ENCODE measurements around the gene NKAPL. TPM values are rescaled to one million over a fixed set of nuclear protein-coding genes. Genes with fewer than 3 reads are reported as not detected.

Gene NKAPL
- total and polyA plus RNA-seq, 10 of the 15 experiments (the other 5 are each of a cell fraction or from before 2014, with no cell fraction given): 0.10 to 0.48 (median 0.19) TPM; not detected in 1

DNA sequence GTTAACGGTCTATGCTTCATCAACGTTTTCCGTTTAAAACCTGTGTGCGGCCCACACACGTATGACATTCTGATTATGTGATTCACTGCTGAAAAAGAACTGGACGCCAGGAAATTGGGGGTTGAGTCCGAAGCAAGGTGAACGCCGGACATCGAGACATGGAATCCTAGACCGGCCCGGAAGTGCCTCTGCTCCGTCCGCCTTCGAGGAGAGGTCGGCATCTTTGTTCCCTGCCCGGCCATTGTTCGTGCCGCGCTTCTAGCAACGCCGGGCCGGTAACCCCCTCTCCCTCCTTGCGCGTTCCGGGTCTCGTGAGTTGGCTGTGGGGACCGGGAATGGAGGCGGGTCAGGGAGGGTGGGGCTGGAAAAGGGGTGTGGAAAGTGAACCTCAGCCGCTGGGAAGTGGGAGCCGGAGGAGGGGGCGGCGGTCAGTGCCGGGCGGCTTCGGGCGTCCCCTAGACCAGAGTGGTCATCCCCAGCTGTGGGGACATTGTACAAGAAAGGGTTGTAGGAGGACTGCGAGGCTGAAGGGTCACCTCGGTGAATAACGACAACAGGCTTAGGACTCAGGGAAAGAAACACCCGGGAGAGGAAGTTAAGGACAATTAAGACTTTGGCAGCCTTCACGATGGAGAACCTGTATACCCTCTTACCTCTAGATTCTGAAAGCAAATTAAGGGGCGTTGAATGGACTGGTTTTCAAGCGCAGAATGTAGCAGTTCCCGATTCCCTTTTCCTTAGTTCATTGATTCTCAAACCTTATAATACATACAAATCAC lies 33.9 kb upstream of the NKAPL start, which contains the start of gene ZSCAN9 (continued):
- no peak for TF ChIP-seq NFXL1 (IDR thresholded peaks at IDR 0.05; ENCODE audit: borderline replicate concordance)
- peak; percentile 41 for TF ChIP-seq FOXM1 (IDR thresholded peaks at IDR 0.05; ENCODE audit: low read depth, low read length)
- TF ChIP-seq POLR2A (IDR thresholded peaks at IDR 0.05; ENCODE audit: low read depth, low read length): peak; percentile 95
- peak; percentile 73 for TF ChIP-seq TARDBP (IDR thresholded peaks at IDR 0.05; ENCODE audit: borderline replicate concordance)
- no peak for TF ChIP-seq ZZZ3 (IDR thresholded peaks at IDR 0.05; ENCODE audit: control insufficient read depth, insufficient read length, low read depth)
- TF ChIP-seq, protein P1, sequence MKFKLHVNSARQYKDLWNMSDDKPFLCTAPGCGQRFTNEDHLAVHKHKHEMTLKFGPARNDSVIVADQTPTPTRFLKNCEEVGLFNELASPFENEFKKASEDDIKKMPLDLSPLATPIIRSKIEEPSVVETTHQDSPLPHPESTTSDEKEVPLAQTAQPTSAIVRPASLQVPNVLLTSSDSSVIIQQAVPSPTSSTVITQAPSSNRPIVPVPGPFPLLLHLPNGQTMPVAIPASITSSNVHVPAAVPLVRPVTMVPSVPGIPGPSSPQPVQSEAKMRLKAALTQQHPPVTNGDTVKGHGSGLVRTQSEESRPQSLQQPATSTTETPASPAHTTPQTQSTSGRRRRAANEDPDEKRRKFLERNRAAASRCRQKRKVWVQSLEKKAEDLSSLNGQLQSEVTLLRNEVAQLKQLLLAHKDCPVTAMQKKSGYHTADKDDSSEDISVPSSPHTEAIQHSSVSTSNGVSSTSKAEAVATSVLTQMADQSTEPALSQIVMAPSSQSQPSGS (IDR thresholded peaks at IDR 0.05; ENCODE audit: low read length): no peak
- TF ChIP-seq, protein P2, sequence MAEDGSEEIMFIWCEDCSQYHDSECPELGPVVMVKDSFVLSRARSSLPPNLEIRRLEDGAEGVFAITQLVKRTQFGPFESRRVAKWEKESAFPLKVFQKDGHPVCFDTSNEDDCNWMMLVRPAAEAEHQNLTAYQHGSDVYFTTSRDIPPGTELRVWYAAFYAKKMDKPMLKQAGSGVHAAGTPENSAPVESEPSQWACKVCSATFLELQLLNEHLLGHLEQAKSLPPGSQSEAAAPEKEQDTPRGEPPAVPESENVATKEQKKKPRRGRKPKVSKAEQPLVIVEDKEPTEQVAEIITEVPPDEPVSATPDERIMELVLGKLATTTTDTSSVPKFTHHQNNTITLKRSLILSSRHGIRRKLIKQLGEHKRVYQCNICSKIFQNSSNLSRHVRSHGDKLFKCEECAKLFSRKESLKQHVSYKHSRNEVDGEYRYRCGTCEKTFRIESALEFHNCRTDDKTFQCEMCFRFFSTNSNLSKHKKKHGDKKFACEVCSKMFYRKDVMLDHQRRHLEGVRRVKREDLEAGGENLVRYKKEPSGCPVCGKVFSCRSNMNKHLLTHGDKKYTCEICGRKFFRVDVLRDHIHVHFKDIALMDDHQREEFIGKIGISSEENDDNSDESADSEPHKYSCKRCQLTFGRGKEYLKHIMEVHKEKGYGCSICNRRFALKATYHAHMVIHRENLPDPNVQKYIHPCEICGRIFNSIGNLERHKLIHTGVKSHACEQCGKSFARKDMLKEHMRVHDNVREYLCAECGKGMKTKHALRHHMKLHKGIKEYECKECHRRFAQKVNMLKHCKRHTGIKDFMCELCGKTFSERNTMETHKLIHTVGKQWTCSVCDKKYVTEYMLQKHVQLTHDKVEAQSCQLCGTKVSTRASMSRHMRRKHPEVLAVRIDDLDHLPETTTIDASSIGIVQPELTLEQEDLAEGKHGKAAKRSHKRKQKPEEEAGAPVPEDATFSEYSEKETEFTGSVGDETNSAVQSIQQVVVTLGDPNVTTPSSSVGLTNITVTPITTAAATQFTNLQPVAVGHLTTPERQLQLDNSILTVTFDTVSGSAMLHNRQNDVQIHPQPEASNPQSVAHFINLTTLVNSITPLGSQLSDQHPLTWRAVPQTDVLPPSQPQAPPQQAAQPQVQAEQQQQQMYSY (CRISPR knock-in tag; IDR thresholded peaks at IDR 0.05): no peak
- TF ChIP-seq KLF5 (IDR thresholded peaks at IDR 0.05; ENCODE audit: partially characterized antibody): no peak
- TF ChIP-seq, protein P3, sequence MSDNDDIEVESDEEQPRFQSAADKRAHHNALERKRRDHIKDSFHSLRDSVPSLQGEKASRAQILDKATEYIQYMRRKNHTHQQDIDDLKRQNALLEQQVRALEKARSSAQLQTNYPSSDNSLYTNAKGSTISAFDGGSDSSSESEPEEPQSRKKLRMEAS (IDR thresholded peaks at IDR 0.05; ENCODE audit: low read depth, low read length): peak; percentile 75; the same call in 1 of the 2 replicates
- peak in 1 of 2 experiments; percentile 38; a peak in 1 of 4 replicates for TF ChIP-seq ETV6 (conservative IDR thresholded peaks at IDR 0.05 in 1 of 2, IDR thresholded peaks at IDR 0.05 in 1 of 2; ENCODE audit: borderline replicate concordance in 1 of 2, low read depth in 1 of 2)
- TF ChIP-seq NRF1 (conservative IDR thresholded peaks at IDR 0.05; ENCODE audit: low read depth, low read length): no peak
- 0 out of 2 replicates have a peak, but pooled peaks have one; percentile 28 for TF ChIP-seq BCL11A (IDR thresholded peaks at IDR 0.05; ENCODE audit: low read depth, low read length)
- no peak for TF ChIP-seq KAT2A (conservative IDR thresholded peaks at IDR 0.05; ENCODE audit: control insufficient read depth, low read depth, low read length)
- TF ChIP-seq, protein P4, sequence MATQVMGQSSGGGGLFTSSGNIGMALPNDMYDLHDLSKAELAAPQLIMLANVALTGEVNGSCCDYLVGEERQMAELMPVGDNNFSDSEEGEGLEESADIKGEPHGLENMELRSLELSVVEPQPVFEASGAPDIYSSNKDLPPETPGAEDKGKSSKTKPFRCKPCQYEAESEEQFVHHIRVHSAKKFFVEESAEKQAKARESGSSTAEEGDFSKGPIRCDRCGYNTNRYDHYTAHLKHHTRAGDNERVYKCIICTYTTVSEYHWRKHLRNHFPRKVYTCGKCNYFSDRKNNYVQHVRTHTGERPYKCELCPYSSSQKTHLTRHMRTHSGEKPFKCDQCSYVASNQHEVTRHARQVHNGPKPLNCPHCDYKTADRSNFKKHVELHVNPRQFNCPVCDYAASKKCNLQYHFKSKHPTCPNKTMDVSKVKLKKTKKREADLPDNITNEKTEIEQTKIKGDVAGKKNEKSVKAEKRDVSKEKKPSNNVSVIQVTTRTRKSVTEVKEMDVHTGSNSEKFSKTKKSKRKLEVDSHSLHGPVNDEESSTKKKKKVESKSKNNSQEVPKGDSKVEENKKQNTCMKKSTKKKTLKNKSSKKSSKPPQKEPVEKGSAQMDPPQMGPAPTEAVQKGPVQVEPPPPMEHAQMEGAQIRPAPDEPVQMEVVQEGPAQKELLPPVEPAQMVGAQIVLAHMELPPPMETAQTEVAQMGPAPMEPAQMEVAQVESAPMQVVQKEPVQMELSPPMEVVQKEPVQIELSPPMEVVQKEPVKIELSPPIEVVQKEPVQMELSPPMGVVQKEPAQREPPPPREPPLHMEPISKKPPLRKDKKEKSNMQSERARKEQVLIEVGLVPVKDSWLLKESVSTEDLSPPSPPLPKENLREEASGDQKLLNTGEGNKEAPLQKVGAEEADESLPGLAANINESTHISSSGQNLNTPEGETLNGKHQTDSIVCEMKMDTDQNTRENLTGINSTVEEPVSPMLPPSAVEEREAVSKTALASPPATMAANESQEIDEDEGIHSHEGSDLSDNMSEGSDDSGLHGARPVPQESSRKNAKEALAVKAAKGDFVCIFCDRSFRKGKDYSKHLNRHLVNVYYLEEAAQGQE (IDR thresholded peaks at IDR 0.05; ENCODE audit: low read depth, low read length): no peak
- TF ChIP-seq GABPA (IDR thresholded peaks at IDR 0.05; ENCODE audit: low read depth): peak; percentile 98
- TF ChIP-seq, protein P5, sequence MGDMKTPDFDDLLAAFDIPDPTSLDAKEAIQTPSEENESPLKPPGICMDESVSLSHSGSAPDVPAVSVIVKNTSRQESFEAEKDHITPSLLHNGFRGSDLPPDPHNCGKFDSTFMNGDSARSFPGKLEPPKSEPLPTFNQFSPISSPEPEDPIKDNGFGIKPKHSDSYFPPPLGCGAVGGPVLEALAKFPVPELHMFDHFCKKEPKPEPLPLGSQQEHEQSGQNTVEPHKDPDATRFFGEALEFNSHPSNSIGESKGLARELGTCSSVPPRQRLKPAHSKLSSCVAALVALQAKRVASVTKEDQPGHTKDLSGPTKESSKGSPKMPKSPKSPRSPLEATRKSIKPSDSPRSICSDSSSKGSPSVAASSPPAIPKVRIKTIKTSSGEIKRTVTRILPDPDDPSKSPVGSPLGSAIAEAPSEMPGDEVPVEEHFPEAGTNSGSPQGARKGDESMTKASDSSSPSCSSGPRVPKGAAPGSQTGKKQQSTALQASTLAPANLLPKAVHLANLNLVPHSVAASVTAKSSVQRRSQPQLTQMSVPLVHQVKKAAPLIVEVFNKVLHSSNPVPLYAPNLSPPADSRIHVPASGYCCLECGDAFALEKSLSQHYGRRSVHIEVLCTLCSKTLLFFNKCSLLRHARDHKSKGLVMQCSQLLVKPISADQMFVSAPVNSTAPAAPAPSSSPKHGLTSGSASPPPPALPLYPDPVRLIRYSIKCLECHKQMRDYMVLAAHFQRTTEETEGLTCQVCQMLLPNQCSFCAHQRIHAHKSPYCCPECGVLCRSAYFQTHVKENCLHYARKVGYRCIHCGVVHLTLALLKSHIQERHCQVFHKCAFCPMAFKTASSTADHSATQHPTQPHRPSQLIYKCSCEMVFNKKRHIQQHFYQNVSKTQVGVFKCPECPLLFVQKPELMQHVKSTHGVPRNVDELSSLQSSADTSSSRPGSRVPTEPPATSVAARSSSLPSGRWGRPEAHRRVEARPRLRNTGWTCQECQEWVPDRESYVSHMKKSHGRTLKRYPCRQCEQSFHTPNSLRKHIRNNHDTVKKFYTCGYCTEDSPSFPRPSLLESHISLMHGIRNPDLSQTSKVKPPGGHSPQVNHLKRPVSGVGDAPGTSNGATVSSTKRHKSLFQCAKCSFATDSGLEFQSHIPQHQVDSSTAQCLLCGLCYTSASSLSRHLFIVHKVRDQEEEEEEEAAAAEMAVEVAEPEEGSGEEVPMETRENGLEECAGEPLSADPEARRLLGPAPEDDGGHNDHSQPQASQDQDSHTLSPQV (IDR thresholded peaks at IDR 0.05): peak; percentile 68; the same call in 1 of the 2 replicates
